Brain pericyte (primary cell): Measurements from ENCODE around the gene KRT2.

ENCODE experiments used
- DNase-seq: peaks from one replicate; pipeline ENCODE4 v3.0.0-alpha.2; 2012; ENCODE audit warnings: low read depth, low spot score

KRT2 gene

DNA sequence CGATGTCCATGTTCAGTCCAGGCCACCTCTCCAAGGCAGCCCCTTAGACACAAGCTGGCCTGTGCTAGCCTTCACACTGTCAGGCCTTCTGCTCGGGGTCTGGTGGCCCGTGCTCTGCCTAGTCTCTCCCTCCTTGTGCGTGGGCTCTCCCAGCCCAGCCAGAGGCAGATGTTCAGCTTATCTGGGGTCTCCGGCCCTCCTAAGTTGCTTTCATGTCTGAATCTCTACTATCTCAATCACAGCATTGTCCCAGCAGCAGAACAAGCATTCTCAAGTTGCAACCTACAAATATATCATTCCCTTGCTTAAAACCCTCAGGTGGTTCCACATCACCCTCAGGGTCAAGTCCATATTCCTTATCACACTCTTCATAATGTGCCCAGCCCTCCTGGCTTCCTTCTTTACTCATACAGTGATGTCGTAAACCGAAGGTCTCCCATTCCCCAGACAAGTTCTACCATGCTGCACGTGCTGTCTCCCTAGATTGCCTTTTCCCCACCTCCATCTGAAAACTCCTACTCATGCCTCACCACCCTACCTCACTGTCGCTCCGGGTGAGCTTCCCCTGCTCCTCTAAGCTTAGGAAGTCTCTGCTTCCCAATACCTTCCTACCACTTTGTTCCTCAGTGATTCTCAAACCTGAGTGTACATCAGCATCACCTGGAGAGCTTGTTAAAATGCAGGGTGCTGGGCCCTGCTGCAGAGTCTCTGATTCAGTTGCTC, 35.2 kb downstream of the KRT2 start:
- no peak for DNase-seq

DNA sequence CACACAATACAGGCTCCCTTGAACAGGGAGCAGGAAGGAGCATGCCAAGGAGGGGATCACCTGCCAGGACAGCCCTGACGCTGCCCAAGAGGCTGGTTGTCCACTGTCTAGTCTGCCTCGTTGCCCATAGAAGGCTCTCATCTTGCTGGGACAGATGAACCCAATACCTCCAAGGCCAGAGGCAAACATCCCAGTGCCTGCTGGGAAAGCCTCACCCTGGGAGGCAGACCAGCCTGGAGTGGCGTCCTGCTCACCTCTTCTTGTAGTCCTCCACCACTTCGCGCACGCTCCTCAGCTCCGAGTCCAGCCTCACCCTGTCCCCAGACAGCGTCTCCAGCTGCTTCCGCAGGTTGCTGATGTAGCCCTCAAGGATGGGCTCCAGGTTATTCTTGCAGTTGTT, 36.1 kb downstream of the KRT2 start:
- no peak for DNase-seq

DNA sequence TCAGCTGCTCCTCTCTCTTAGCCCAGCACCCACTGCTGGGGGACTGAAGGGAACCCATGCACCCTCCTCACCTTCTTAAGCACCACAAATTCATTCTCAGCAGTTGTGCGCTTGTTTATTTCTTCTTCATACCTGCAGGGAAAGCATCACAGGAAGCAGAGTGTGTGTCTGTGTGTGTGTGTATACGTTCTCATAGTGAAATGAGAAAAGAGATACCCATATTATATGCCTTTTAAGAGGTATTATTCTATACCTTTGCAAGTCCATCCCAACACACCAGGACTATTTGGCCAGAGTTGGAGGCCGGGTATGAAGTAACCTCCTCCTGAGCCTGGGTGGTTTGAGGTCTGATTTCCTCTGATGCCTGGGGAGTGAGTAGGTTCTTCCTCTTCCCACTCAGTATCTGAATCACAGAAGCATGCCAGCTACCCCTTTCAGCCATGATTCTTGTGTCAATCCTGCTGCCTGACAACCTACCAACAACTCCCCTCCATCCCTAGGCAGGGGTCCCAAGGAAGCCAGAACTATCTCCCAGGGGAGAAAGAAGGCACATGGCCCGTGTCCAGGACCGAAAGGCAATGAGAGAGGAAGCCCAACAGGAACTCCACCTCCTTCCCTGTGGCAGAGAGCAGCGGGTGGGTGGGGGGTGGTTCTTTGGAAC, 36.7 kb downstream of the KRT2 start:
- no peak for DNase-seq

DNA sequence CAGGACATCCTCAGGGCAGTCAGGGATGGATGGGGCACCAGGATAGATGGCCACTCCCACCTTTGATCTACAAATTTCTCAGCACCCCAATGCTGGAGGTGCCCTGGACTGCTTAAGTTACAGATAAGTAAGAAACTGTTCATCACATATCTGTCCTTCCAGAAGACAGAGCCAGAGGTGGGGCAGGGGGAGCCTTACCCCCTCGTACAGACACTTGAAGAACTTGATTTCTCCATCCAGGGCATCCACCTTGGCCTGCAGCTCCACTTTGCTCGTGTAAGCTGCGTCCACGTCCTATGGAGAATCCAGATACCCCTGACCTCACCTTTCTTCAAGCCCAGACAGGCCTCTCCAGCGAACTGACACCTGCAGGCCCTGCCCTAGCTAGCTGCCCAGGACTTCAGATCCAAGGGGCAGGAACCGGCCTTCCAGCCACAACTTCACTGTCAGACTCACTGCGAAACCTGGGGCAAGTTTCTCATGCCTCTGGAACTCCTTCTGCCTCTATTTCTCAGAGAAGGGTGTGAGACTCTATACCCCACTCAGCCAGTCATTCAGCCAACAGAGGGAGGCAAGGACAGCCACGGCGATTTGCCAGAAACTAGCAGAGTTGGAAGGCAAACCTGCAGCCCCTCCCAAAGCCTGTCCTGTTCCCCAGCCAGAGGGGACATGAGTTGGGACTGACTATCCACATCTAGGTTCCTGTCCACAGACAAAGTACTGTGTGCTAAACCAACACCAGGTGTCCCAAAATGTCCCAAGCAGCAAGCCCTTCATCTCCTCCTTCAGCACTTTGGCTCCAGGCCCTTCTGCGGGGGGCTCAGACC, 37.4 kb downstream of the KRT2 start:
- DNase-seq = no peak

DNA sequence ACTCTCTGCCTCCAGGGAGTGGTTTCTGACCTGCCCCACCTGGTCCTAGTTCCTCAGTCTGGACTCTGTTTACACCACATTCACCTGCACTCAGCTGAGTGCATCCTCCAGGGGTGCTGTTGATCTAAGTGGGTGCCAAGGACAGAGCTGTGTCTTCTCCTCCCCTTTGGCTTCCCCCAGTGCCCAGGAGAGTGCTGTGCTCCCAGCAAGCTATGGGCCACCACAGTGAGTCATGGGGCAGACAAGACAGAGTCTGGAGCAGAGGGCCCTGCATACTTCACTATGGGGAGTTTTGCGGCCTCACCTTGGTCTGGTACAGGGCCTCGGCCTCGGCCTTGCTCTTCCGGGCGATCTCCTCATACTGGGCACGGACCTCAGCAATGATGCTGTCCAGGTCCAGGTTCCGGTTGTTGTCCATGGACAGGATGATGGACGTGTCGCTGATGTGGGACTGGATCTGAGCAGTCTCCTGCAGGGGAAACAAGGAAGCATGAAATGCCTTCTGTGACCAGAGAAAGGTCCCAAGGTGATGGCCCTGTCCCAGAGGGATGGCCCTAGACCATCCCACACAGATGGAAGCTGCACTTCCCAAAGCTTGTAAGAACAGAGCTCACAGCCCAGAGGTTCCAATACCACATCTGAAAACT, 38.5 kb downstream of the KRT2 start:
- no peak for DNase-seq

DNA sequence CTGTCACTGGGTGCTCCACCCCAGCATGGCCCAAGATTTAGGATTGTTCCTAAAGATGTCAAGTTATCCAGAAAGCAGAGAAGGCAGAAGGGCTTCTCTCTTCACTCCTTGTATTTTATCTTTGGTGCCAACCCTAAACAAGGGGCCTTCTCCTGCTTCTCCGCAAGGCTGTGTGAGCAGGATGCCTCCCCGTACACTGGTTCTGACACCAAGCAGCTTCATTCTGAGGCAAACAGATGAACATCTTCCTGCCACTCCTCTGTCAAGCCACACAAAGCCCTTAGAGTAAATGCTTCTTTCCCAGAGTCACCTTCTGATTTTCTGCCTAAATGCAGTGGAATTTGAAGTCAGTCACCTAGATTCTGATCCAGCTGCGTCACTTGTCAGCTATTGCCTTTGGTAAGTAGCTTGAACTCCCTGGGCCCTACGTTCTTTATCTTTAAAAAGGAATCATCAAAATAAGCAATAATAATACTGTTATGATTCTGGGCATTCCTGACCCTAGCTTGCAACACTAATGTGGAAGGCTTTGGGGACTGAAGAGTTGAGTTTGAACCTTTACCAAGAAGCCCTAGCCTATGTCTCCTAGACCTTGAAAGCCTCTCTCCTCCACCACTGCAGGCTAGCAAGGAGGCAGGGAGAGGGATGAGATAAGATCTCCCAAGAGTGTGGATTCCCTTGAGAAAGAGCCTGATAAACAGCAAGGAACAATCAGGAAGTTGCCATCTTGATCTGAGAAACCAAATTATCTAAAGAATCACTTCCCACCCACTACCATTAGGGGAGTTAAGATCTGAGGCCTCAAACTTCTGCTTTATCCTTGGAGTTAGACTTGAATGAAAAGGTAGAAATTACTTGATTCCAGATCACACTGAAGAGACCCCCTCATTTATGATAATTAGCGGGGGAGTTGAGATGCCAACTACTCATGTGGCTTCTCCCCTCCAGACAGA, 39.3 kb downstream of the KRT2 start:
- DNase-seq = no peak

DNA sequence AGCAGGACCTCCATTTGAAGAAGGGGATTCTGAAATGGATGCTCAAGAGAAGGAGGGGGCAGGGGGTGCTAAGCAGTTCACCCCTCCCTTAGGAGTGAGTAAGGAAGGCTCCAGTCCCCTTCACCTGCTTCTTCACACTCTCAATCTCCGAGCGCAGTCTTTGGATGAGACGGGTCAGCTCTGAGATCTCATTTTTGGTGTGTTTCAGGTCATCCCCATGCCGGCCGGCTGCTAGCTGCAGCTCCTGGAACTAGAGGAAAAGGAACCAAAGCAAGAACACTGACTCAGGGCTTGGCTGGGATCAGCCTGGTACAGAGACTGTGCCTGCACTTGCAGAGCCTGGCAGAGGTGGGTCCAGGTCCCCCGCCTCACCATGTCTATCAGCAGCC, 40.9 kb downstream of the KRT2 start:
- no peak for DNase-seq

DNA sequence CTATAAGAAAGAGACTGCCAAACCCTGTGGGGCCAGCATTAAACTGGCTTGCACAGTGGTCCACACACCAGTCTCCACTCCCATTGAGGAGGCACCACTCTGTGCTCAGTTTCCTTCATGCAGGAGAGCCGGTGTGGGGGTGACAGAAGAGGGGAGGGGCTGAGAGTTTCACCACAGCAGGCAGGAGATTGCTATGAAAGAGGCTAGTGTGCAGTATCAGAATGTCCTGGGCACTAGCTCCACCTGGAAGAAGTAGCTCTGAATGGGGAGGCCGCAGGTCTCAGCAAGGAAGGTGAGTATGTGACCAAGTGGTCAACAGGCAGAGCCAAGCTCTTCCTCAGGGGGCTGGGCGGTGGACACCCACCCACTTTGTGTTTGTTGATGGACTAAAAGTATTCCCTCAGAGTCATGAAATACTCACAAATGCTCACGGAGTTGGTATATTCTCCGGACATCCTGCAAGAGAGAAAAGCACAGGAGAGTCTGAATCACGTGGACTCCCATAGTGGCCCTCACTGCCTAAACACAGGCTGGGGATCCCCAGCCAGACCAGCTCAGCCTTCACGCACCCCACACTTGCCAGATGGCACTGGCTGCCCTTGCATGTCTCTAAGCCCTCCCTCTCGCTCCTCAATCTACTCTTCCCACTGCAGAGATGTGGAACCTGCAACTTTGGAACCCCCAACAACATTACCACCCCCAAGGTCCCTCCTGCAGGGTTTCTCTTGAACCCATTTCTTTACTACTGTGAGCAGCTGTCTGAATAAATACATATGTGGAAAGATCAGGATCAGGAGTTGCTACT, 43.0 kb downstream of the KRT2 start:
- DNase-seq = no peak

DNA sequence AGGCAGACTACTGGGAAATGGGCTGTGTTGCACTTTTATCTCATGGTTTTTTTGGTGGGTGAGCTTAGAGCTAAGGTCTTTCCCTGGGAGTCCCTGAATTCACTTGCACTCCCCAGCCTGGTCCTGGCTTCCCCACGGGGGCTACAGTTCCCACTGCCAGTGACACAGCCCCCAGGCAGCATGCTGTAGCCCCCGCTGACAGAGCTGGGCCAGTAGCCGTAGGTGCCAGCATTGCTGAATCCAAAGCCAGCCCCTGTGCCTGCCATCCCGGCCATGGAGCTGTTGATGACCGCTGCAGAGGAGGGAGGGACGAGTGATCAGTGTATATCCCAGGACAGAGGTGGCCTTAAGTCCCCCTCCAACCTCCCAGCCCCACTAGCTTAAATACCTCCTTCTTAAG, 43.9 kb downstream of the KRT2 start:
- no peak for DNase-seq

DNA sequence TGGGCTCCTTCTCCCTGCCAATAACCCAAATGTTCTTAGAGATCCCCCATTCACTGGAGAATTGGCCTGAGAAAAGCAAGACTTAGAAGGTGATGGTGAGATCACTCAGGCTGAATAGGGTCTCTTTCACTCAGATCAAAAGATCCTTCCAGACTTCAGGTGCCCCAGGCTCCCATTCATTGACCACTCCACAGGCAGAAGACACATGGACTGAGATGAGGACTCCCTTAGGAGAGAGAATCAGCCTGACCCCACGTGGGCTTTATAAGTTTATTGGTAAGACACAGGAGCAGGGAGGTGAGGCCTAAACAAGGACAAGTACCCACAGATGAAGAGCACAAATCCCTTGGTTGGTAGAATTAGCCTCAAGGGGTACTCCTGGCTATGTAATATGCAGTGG, 44.7 kb downstream of the KRT2 start:
- DNase-seq = no peak

DNA sequence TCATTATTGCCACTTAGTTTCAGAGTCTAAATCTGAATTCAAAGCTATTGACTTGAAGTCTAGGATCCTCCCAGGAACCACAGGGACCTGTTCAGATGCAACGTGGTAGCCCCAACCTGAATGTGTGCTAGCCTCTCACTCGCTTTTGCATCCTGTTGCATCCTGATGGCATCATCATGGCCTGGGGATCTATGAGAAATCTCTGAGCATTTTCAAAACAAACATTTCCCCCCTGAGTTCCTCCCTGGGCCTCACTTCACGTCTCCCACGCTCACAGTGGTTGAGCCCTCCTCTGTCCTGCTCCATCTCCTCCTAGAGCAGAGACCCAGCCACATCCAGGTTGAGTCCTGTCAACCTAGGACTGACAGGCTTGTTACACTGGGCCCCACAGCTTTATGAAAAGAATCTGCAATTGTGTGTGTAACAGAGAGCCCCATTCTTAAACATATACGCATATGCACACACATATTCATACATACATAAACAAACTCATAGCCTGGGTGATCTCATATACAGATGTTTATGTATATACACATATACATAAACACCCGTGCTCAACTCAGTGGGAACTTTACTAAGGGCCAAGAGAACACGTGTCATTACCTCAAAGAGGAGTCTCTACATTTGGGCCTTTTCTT, 45.3 kb downstream of the KRT2 start:
- DNase-seq = no peak

DNA sequence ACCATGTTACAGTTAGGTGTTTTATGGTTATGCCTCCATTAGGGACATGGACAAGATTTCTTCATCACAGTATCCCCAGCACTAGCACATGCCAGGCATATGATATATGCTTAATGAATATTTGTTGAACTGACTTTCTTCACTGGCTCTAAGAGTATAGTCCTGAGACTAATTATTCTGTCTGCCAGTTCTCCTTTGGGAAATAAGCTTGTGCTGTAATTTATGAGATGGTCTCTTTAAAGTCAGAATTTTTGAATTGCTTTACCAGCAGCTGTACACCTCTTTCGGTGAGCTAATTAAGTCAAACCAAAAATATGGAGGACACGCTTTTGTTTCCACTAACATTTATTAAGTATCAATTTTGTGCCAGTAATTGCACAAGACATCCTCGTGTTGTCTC, 45.9 kb downstream of the KRT2 start:
- no peak for DNase-seq

DNA sequence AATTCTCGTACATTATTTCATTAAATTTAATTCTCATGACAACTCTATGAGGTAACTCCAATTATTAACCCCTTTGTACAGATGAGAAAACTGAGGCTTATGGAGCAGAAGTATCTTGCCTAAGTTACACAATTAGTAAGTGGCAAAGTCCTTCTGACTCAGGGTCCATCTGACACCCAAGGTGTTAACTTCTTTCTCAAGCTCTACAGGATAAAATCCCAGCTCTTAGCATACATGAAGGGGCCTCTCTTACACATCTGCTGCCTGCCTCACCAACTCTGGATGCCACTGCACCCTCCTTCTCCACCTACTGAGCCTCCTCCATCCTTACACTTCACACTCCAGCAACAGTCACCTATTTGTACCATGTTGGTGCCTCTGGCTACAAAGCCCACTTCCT, 46.5 kb downstream of the KRT2 start:
- DNase-seq = no peak

DNA sequence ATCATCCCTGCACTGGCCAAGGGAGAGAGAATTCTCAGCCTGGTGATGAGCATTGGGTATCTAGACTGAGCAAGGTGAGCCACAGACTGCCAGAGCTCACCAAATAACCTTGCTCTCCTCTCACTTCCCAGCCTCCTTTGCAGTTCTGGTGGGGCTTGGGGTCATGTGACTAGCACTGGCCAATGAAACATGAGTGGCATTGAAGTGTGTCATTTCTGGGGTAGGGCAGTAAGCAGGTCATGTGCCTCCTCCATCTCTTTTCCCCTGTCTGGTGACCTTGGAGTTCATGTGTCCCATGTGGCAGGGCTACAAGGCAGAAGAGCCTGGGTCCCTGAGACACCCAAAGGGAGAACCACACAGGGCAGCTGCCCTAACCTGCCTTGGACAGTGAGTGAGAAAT, 47.2 kb downstream of the KRT2 start:
- no peak for DNase-seq

DNA sequence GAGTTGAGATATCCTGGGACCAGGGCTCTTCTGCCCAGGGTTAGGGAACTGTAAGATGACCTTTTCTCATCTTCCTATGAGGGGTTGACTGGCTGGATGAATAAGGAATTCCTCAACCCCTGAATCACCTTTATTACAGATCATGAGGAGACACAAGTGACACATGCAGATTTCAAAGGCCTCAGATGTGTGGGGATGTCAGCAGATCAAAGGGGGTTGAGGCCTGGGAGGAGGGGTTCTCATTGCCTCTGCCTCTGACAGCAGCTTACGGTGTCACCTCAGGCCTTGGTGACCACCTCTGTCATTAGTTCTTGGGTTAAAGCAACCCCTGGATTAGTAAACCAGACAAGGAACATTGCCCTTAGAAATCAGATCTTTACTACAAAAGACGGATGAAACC, 48.7 kb downstream of the KRT2 start:
- no peak for DNase-seq

DNA sequence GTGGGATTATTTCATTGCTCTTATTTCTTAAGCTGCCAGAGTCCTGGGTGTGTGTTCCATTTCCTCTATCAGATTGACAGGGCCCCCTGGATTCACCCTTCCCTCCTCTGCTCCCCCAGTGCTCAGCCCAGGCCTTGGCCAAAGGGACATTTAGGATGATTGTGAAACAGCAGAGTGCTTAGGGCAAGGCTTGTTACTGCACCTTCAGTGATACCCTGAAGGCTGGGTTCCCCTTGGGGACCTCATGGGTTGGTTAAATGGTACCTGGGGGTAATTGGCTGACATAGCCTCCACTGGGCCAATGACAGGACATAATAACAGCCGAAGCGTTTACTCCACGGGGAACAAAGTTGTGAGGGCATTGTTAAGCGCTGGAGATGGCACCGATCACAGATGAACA, 49.5 kb downstream of the KRT2 start:
- no peak for DNase-seq

DNA sequence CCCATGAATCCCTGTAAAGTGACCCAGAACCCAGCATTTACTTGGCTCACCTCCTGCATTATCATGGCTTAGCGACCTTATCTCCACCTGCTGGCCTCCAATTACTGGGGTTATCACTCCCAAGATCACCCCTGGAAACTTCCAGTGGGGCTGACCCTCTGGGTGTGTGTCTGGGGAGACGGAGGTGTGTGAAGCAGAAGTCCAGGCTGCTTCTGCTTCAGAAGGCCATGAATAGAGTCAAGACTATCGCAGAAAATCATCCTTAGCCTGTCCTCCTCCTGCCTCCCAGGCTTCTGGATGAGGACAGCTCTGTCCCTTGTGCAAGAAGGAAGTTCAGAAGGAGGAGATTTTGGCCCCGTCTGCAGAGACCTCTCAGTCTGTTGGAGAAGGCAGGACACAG, 50.3 kb downstream of the KRT2 start:
- no peak for DNase-seq

DNA sequence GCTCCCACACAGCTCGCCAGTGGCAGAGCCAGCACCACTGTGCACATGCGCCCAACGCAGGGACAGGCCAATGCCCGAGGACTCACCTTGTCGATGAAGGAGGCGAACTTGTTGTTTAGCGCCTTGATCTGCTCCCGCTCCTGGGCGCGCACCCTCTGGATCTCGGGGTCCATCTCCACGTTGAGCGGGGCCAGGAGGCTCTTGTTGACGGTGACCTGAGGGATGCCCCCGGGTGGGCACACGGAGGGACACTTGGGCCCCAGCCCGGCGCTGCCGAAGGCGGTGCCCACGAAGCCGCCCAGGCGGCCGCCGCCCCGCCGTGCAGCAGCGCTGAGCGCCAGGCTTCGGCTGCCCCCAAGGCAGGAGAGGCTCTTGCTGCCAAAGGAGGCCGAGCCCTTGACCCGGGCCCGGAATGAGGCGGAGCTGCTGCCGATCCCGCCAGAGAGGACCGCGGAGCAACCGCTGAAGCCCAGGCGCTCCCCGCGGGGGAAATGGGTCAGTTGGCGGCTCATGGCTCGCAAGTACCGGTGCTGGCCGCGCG, 51.0 kb downstream of the KRT2 start, which contains the start of gene KRT72:
TSS of gene KRT72 (minus strand) at position 523 of the 541 bp plus-strand sequence. CDS start at position 512, 11 bp downstream.
- DNase-seq = no peak

DNA sequence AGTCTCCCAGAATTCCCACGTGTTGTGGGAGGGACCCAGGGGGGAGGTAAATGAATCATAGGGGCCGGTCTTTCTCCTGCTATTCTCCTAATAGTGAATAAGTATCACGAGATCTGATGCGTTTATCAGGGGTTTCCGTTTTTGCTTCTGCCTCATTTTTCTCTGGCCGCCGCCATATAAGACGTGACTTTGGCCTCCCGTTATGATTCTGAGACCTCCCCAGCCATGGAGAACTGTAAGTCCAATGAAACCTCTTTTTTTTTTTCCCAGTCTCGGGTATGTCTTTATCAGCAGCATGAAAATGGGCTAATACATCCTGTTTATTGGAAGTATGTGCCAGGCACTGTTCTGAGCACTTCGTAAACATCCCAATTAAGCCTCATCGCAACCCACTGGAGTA, 51.5 kb downstream of the KRT2 start:
- no peak for DNase-seq
